Mucosa of descending colon (tissue), 3 donors: Measurements from ENCODE around the gene PAEP. TPM values are rescaled to one million over a fixed set of nuclear protein-coding genes. Genes with fewer than 3 reads are reported as not detected.

Experiments used
- ATAC-seq: fragments of 200-7000 bp; cut with Tn5 transposase; one replicate; pipeline ENCODE4 v1.9.1; 2020; ENCODE audit warnings: mild to moderate bottlenecking, moderate library complexity
- DNase-seq, 3 donors: peaks; one replicate each; pipeline ENCODE4 v3.0.0-alpha.2; 2020
- H3K36me3 ChIP-seq: fragments of 200-600 bp; one replicate; pipeline ENCODE4 v1.8.0; 2021; ENCODE audit warnings: low read depth, mild to moderate bottlenecking
- H3K4me1 ChIP-seq: fragments of 200-600 bp; one replicate; pipeline ENCODE4 v1.8.0; 2021; ENCODE audit warnings: low read depth, mild to moderate bottlenecking
- H3K4me3 ChIP-seq: fragments of 200-600 bp; one replicate; pipeline ENCODE4 v1.8.0; 2021; ENCODE audit warnings: mild to moderate bottlenecking
- H3K9me3 ChIP-seq: fragments of 200-600 bp; one replicate; pipeline ENCODE4 v1.8.0; 2021; ENCODE audit warnings: mild to moderate bottlenecking
- intact Hi-C, 2 donors: fragments of 100-400 bp; cut with DNase I in 1 of 2; cut with micrococcal nuclease in 1 of 2; formaldehyde crosslinking; loops; one replicate each; pipeline versions ENCODE4 v1.11.0 to v1.11.1; 2022; cut with DNase I, micrococcal nuclease
- total RNA-seq, 3 donors: library from RNA; stranded (reverse); fragmentation: NEBNext Ultra II Directional in 2 of 3; extraction: Animal tissue kit (Norgen Biotek cat#: 25700) in 2 of 3; gene quantifications; one replicate each; pipeline versions ENCODE4 v1.2.1 to v1.2.4, GENCODE V29; 2021 to 2023
- TF ChIP-seq, protein P1 (sequence below): fragments of 200-600 bp; IDR thresholded peaks from one replicate; pipeline ENCODE4 v1.8.0; 2022; ENCODE audit warnings: antibody characterized with exemption, mild to moderate bottlenecking
- donor health status: DM: no; HTN: no; CAD: no; lungs with moderate emphysema.
- donor health status: DM: no; HTN: no; CAD: no.
- donor health status: DM: no; HTN: yes; CAD: no.

PAEP gene
- total RNA-seq, 3 donors from 2014 or later: not detected

DNA sequence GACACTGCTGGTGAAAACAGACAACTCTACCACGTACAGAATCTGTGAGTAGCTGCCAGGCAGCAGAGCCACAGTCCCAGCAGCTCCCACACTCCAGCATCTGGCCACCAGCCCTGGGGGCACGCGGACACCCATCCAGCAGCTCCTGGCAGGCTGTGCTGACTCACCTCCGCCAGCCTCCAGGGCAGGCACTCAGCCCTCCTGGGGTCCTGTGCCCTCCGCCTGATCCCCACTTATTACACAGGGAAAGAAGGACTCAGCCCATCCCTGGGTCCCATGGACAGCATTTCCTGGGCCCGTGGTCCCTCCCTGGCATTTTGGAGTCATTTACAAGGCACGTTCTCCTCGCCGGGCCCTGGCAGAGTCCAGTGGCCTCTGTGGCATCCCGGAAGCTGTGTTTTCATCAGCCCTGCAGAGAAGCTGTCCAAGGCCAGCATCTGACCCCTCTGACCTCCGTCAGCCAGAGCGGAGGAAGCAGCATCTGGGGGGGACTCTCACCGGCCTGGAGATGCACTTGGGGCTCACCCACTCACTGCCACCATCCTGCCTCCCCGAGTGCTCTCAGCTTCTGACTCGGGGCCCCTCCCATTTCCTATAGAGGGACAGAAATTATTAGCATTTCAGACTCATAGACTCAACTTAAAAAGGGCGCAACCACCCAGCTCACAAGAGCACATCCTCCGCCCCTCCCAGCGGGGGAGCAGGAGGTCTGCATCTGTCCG lies 21.6 kb downstream of the PAEP start:
- H3K4me3 ChIP-seq: no peak overlapping the region
- DNase-seq (no peak), ATAC-seq (no peak)
- intact Hi-C loops: no loop called here
- no peaks in the 10 kb centered on the region for H3K4me1 ChIP-seq
- TF ChIP-seq, protein P1, sequence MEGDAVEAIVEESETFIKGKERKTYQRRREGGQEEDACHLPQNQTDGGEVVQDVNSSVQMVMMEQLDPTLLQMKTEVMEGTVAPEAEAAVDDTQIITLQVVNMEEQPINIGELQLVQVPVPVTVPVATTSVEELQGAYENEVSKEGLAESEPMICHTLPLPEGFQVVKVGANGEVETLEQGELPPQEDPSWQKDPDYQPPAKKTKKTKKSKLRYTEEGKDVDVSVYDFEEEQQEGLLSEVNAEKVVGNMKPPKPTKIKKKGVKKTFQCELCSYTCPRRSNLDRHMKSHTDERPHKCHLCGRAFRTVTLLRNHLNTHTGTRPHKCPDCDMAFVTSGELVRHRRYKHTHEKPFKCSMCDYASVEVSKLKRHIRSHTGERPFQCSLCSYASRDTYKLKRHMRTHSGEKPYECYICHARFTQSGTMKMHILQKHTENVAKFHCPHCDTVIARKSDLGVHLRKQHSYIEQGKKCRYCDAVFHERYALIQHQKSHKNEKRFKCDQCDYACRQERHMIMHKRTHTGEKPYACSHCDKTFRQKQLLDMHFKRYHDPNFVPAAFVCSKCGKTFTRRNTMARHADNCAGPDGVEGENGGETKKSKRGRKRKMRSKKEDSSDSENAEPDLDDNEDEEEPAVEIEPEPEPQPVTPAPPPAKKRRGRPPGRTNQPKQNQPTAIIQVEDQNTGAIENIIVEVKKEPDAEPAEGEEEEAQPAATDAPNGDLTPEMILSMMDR: no peak
- H3K9me3 ChIP-seq: no peaks in the 10 kb centered on the region
- no peaks in the 10 kb centered on the region for H3K36me3 ChIP-seq

DNA sequence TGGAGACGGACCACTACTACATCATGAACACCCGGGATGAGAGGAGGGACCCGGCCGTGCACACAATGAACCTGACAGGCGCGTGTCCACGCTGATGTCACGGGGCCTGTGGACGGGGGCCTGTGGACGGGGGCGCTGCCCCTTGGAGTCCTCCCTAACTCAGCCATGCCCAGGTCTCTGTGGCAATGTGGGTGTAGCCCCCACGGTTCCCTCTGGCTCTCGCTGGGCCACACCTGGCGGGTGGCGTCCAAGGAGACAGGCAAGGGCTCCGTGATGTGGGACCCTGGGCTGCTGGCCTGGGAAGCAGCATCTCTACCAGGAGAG lies 22.1 kb downstream of the PAEP start:
- Histone ChIP-seq H3K36me3 (no peaks in the 10 kb centered on the region), H3K9me3 (no peaks in the 10 kb centered on the region), H3K4me1 (no peaks in the 10 kb centered on the region), H3K4me3 (no peak overlapping the region)
- ATAC-seq (no peak), DNase-seq (no peak)
- intact Hi-C loops: no loop called here
- TF ChIP-seq, protein P1: no peak

DNA sequence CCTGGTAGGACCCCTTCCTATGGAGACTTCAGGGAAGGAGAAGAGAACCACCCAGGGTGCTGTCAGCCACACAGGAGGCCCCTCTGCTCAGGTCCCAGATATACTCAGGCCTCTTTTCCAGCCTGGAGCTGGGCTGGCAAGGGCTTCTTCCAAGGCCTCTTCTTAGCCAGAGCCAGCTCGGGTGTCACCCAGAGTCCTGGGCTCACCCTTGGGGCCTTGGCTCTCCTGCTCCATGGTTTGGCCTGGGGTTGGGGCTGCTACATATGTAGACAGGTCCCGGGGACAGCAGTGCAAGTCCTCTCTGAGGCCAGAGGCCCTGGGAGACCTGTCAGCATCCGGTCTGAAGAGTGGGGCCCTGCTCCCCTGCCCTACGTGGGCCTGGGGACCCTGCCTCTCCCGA lies 22.8 kb downstream of the PAEP start:
- DNase-seq (no peak), ATAC-seq (no peak)

GRCh38 chr9:135584934-135585333 lies 23.4 kb downstream of the PAEP start:
- Histone ChIP-seq H3K9me3 (no peaks in the 10 kb centered on the region), H3K4me1 (no peaks in the 10 kb centered on the region), H3K36me3 (no peaks in the 10 kb centered on the region), H3K4me3 (no peak overlapping the region)
- DNase-seq (no peak), ATAC-seq (no peak)
- intact Hi-C loops: no loop called here
- TF ChIP-seq, protein P1: no peak

More for the DNA sequence above, 22.8 kb downstream of the PAEP start:
- Histone ChIP-seq H3K4me3 (no peak overlapping the region), H3K9me3 (no peaks in the 10 kb centered on the region), H3K36me3 (no peaks in the 10 kb centered on the region), H3K4me1 (no peaks in the 10 kb centered on the region)
- intact Hi-C loops: no loop called here
- TF ChIP-seq, protein P1: no peak

DNA sequence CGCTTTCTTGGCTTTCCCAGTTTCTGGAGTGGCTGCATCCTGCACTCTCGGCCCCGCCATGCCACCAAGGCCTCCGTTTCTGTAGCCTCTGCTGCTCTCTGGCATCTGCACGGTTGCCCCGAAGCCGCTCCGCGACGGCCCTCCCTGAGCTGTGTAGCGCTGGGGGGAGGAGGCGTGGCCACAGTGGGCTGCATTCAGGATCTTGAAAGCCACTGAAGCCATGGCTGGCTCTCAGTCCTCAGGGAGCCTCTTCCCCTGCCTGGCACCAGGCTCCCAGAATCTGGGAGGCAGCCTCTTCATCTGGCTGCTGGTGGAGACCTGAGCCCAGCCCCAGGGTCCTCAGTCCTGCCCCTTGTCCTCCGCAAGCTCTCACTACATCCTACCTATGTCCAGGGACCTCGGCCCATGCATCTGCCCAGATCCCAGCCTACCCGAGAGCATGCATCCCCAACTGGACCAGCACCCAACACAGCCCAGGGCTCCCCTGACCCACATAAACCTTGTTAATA lies 25.1 kb downstream of the PAEP start:
- DNase-seq (no peak), ATAC-seq (no peak)
- TF ChIP-seq, protein P1: no peak
- intact Hi-C loops: no loop called here
- no peak overlapping the region for H3K4me3 ChIP-seq
- no peaks in the 10 kb centered on the region for H3K9me3 ChIP-seq
- H3K4me1 ChIP-seq: no peaks in the 10 kb centered on the region
- H3K36me3 ChIP-seq: no peaks in the 10 kb centered on the region
